ENCODE measurements around the gene PAX5. TPM values are rescaled to one million over a fixed set of nuclear protein-coding genes. Genes with fewer than 3 reads are reported as not detected.

PAX5 gene
- total RNA-seq, 2 donors from 2014 or later = 0.52 TPM; not detected in 1

GRCh38 chr9:36956908-36957307, 77.2 kb downstream of the PAX5 start:
- DNase-seq (no peak), ATAC-seq (no peak)
- H3K4me3 ChIP-seq = no peak overlapping the region
- no peak overlapping the region for H3K27ac ChIP-seq
- no peak for TF ChIP-seq CTCF (IDR thresholded peaks at IDR 0.05)
- no peak for TF ChIP-seq POLR2A (IDR thresholded peaks at IDR 0.05)
- intact Hi-C loops (cut with DNase I) = no loop called here
- H3K36me3 ChIP-seq (replicated peaks in 1 of 2; ENCODE audit: insufficient read depth in 1 of 2, low read depth in 2 of 2) = no peaks in the 10 kb centered on the region
- no peaks in the 10 kb centered on the region for H3K9me3 ChIP-seq
- WGBS, 2 donors = 62 to 73% methylated on average over 9 of the region's 9 CpGs
- no peaks in the 10 kb centered on the region for H3K4me1 ChIP-seq
- no peaks in the 10 kb centered on the region for H3K27me3 ChIP-seq

GRCh38 chr9:36950389-36950788, 83.7 kb downstream of the PAX5 start:
- no peak for ATAC-seq
- Histone ChIP-seq H3K9me3 (no peaks in the 10 kb centered on the region), H3K27me3 (no peaks in the 10 kb centered on the region), H3K36me3 (replicated peaks in 1 of 2; ENCODE audit: insufficient read depth in 1 of 2, low read depth in 2 of 2) (no peaks in the 10 kb centered on the region), H3K27ac (no peak overlapping the region), H3K4me3 (no peak overlapping the region), H3K4me1 (no peaks in the 10 kb centered on the region)
- no peak for DNase-seq
- TF ChIP-seq POLR2A (IDR thresholded peaks at IDR 0.05) (no peak), CTCF (IDR thresholded peaks at IDR 0.05) (no peak)
- intact Hi-C loops (cut with DNase I) = no loop called here
- WGBS, 2 donors = 67 to 70% methylated on average over 4 of the region's 4 CpGs

GRCh38 chr9:36949466-36949865, 84.6 kb downstream of the PAX5 start:
- 68 to 81% methylated on average over 6 of the region's 6 CpGs for WGBS, 2 donors
- Histone ChIP-seq H3K27me3 (no peaks in the 10 kb centered on the region), H3K4me3 (no peak overlapping the region), H3K36me3 (replicated peaks in 1 of 2; ENCODE audit: insufficient read depth in 1 of 2, low read depth in 2 of 2) (no peaks in the 10 kb centered on the region), H3K9me3 (no peaks in the 10 kb centered on the region), H3K27ac (no peak overlapping the region), H3K4me1 (no peaks in the 10 kb centered on the region)
- ATAC-seq = no peak
- TF ChIP-seq POLR2A (IDR thresholded peaks at IDR 0.05) (no peak), CTCF (IDR thresholded peaks at IDR 0.05) (no peak)
- intact Hi-C loops (cut with DNase I) = no loop called here
- DNase-seq = no peak

- Histone ChIP-seq H3K36me3 (replicated peaks in 1 of 2; ENCODE audit: insufficient read depth in 1 of 2, low read depth in 2 of 2) (no peaks in the 10 kb centered on the region), H3K4me1 (no peaks in the 10 kb centered on the region), H3K27ac (no peak overlapping the region), H3K27me3 (no peaks in the 10 kb centered on the region), H3K9me3 (no peaks in the 10 kb centered on the region), H3K4me3 (no peak overlapping the region)
- WGBS, 2 donors = 42 to 53% methylated on average over 7 to 13 of the region's 13 CpGs
- ATAC-seq (no peak), DNase-seq (no peak)
- no peak for TF ChIP-seq CTCF (IDR thresholded peaks at IDR 0.05)
- intact Hi-C loops (cut with DNase I) = no loop called here
These were observed 86.0 kb downstream of the PAX5 start for GRCh38 chr9:36948051-36948450.

- intact Hi-C loops (cut with DNase I) = no loop called here
- DNase-seq (no peak), ATAC-seq (no peak)
- H3K36me3 ChIP-seq (replicated peaks in 1 of 2; ENCODE audit: insufficient read depth in 1 of 2, low read depth in 2 of 2) = no peaks in the 10 kb centered on the region
- H3K4me1 ChIP-seq = no peaks in the 10 kb centered on the region
- H3K27me3 ChIP-seq = no peaks in the 10 kb centered on the region
- TF ChIP-seq POLR2A (IDR thresholded peaks at IDR 0.05) (no peak), CTCF (IDR thresholded peaks at IDR 0.05) (no peak)
- H3K27ac ChIP-seq = no peak overlapping the region
- WGBS, 2 donors = 84 to 86% methylated on average over 5 of the region's 5 CpGs
- no peak overlapping the region for H3K4me3 ChIP-seq
- no peaks in the 10 kb centered on the region for H3K9me3 ChIP-seq
These were observed 87.4 kb downstream of the PAX5 start for GRCh38 chr9:36946653-36947052.
